Measurements from ENCODE around the gene GJC3. TPM values are rescaled to one million over a fixed set of nuclear protein-coding genes. Genes with fewer than 3 reads are reported as not detected.

Gene GJC3
- total RNA-seq, 1 experiment from 2014 or later: 0.18 TPM

DNA sequence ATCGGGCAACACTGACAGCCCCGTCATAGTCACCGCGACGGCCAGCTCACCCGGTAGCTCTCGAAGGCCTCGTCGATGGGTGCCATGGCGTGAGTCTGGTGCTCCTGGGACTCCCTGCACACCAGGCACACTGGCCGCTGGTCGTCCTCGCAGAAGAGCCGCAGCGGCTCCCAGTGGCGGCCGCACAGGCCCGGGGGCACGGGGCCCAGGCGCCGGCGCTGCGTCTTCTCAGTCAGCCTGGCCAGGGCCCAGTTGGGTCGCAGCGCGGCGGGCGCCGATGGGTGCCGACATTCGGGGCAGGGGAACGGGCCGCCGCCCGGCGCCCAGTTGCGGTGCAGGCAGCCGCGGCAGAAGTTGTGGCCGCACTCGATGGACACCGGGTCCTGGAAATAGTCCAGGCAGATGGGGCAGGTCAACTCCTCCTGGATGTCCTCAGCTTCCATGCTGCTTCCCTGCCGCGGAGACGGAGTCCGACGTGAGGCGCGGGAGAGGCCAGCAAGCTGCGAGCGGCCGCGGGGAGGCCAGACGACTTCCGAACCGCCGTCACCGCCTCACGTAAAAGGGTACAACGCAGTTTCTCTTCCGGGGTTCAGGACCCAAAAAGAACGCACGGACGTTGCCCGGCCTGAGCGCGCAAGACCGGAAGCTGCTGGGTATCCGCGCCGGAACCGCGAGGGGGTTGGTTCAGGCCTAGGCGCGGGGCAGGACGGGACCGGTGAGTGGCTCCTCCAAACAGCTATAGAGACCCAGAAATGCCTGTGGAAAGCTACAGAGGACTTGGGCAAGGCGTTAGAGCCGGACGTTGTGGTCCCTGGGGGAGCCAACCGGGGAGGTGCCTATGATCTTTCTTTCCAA is 10.2 kb downstream of the GJC3 start, which contains the start of gene TRIM4:
TSS of gene TRIM4 (minus strand) at position 572 of the 855 bp plus-strand sequence. CDS start at position 443, 129 bp downstream.
- H3K4me2 ChIP-seq (ENCODE audit: low read length): peak within 1 kb of the TSS; percentile 97
- peak within 1 kb of the TSS; percentile 94 for H3K4me3 ChIP-seq (ENCODE audit: low read length)
- no peaks in the 10 kb centered on the region for H3K27me3 ChIP-seq (ENCODE audit: low read length)
- H3K36me3 ChIP-seq (ENCODE audit: low read depth, low read length): peaks cover 5% of the 10 kb centered on the region
- H3K9me3 ChIP-seq (ENCODE audit: low read length): no peaks in the 10 kb centered on the region
- peak; percentile 83 for DNase-seq
- H3K9ac ChIP-seq (ENCODE audit: low read length): peak within 1 kb of the TSS; percentile 94
- ATAC-seq: peak; percentile 99
- H3K27ac ChIP-seq (ENCODE audit: low read length): peak within 1 kb of the TSS; percentile 47
- H2AFZ ChIP-seq (ENCODE audit: low read length): peak within 1 kb of the TSS; percentile 95
- ChIA-PET POLR2A (ENCODE audit: unreplicated experiment) (interaction anchor here (0.5 to 1.0 kb wide), 2 partner anchors 10 to 163 kb away, joined by 3 to 4 read pairs; partner anchors contain the start of gene GJC3), CTCF (interaction anchor here (0.9 to 1.0 kb wide), 2 partner anchors 11 to 71 kb away, joined by 3 to 6 read pairs; no protein-coding TSS in a partner anchor)
- H3K4me1 ChIP-seq (ENCODE audit: insufficient read depth, low read length): peaks cover 16% of the 10 kb centered on the region
- intact Hi-C loops (cut with micrococcal nuclease): loop anchor here (2.0 to 5.0 kb wide), 2 partner anchors 130 to 302 kb away; partner anchors contain the start of genes ZSCAN21 and ZSCAN25
- TF ChIP-seq, protein P1, sequence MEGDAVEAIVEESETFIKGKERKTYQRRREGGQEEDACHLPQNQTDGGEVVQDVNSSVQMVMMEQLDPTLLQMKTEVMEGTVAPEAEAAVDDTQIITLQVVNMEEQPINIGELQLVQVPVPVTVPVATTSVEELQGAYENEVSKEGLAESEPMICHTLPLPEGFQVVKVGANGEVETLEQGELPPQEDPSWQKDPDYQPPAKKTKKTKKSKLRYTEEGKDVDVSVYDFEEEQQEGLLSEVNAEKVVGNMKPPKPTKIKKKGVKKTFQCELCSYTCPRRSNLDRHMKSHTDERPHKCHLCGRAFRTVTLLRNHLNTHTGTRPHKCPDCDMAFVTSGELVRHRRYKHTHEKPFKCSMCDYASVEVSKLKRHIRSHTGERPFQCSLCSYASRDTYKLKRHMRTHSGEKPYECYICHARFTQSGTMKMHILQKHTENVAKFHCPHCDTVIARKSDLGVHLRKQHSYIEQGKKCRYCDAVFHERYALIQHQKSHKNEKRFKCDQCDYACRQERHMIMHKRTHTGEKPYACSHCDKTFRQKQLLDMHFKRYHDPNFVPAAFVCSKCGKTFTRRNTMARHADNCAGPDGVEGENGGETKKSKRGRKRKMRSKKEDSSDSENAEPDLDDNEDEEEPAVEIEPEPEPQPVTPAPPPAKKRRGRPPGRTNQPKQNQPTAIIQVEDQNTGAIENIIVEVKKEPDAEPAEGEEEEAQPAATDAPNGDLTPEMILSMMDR (conservative IDR thresholded peaks at IDR 0.05; ENCODE audit: low read depth, low read length): peak; percentile 5; the same call in 1 of the 2 replicates
- TF ChIP-seq EZH2phosphoT487 (IDR thresholded peaks at IDR 0.05; ENCODE audit: borderline replicate concordance, low read length): no peak
- H3K9me2 ChIP-seq (replicated peaks; ENCODE audit: low read length): no peaks in the 10 kb centered on the region
- peaks cover 52% of the 10 kb centered on the region for H3K79me2 ChIP-seq (ENCODE audit: low read length)
- no TSS peak for BruUV-seq (replicated peaks)
- peaks cover 6% of the 10 kb centered on the region; the same call in 1 of the 2 replicates for H4K20me1 ChIP-seq (ENCODE audit: low read length)
- no peaks in the 10 kb centered on the region for H3F3A ChIP-seq (ENCODE audit: low read length, unreplicated experiment)

DNA sequence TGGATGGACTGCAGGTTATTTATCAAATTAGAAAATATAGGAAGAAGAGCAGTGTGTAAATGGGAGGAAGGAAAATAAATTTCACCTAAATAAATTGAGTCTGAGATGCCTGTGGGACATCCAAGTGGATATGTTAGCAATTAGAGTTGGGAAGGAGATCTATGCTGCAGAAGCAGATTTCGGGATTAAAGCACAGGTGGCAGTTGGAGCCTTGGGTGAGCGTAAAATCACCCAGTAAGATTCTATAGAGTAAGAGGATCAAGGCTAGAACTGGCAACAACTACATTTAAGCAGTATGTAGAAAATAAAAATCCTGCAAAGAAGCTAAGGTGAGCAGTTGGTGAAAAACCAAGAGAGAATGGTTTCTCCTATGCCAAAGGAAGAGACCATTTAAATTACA is 18.4 kb downstream of the GJC3 start:
- intact Hi-C loops (cut with micrococcal nuclease): no loop called here
- ChIA-PET POLR2A (ENCODE audit: unreplicated experiment) (no interaction called here), CTCF (no interaction called here)
- H3K4me3 ChIP-seq (ENCODE audit: low read length): no peak overlapping the region
- H2AFZ ChIP-seq (ENCODE audit: low read length): no peak overlapping the region
- DNase-seq: no peak
- no peak overlapping the region for H3K4me2 ChIP-seq (ENCODE audit: low read length)
- no TSS peak for BruUV-seq (replicated peaks)
- peaks cover 25% of the 10 kb centered on the region for H3K36me3 ChIP-seq (ENCODE audit: low read depth, low read length)
- H3K79me2 ChIP-seq (ENCODE audit: low read length): peaks cover 46% of the 10 kb centered on the region
- no peak overlapping the region for H3K27ac ChIP-seq (ENCODE audit: low read length)
- no peaks in the 10 kb centered on the region for H3K9me2 ChIP-seq (replicated peaks; ENCODE audit: low read length)
- no peak for ATAC-seq
- no peaks in the 10 kb centered on the region for H3K4me1 ChIP-seq (ENCODE audit: insufficient read depth, low read length)
- no peaks in the 10 kb centered on the region for H3F3A ChIP-seq (ENCODE audit: low read length, unreplicated experiment)
- H3K9ac ChIP-seq (ENCODE audit: low read length): no peak overlapping the region
- H3K9me3 ChIP-seq (ENCODE audit: low read length): no peaks in the 10 kb centered on the region
- no peaks in the 10 kb centered on the region for H3K27me3 ChIP-seq (ENCODE audit: low read length)
- peaks cover 11% of the 10 kb centered on the region; the same call in 1 of the 2 replicates for H4K20me1 ChIP-seq (ENCODE audit: low read length)
- TF ChIP-seq, protein P1 (conservative IDR thresholded peaks at IDR 0.05; ENCODE audit: low read depth, low read length): no peak
- TF ChIP-seq EZH2 (IDR thresholded peaks at IDR 0.05; ENCODE audit: low read length, unreplicated experiment) (no peak), EZH2phosphoT487 (IDR thresholded peaks at IDR 0.05; ENCODE audit: borderline replicate concordance, low read length) (no peak)

- Histone ChIP-seq H3K4me1 (ENCODE audit: insufficient read depth, low read length) (no peaks in the 10 kb centered on the region), H3K4me3 (ENCODE audit: low read length) (no peak overlapping the region), H3F3A (ENCODE audit: low read length, unreplicated experiment) (no peaks in the 10 kb centered on the region), H3K36me3 (ENCODE audit: low read depth, low read length) (peaks cover 41% of the 10 kb centered on the region), H3K79me2 (ENCODE audit: low read length) (no peaks in the 10 kb centered on the region), H3K4me2 (ENCODE audit: low read length) (no peak overlapping the region), H3K27me3 (ENCODE audit: low read length) (no peaks in the 10 kb centered on the region), H3K9me3 (ENCODE audit: low read length) (no peaks in the 10 kb centered on the region), H2AFZ (ENCODE audit: low read length) (no peak overlapping the region), H3K9me2 (replicated peaks; ENCODE audit: low read length) (no peaks in the 10 kb centered on the region), H3K27ac (ENCODE audit: low read length) (no peak overlapping the region), H3K9ac (ENCODE audit: low read length) (no peak overlapping the region), H4K20me1 (ENCODE audit: low read length) (no peaks in the 10 kb centered on the region)
- DNase-seq: no peak
- intact Hi-C loops (cut with micrococcal nuclease): no loop called here
- ChIA-PET POLR2A (ENCODE audit: unreplicated experiment) (no interaction called here), CTCF (no interaction called here)
- no TSS peak for BruUV-seq (replicated peaks)
- no peak for ATAC-seq
- no peak for TF ChIP-seq EZH2phosphoT487 (IDR thresholded peaks at IDR 0.05; ENCODE audit: borderline replicate concordance, low read length)
- TF ChIP-seq, protein P1 (conservative IDR thresholded peaks at IDR 0.05; ENCODE audit: low read depth, low read length): no peak
- no peak for TF ChIP-seq EZH2 (IDR thresholded peaks at IDR 0.05; ENCODE audit: low read length, unreplicated experiment)
These were observed 27.8 kb downstream of the GJC3 start for GRCh38 chr7:99901581-99901980.

Measured in PC-3 (cell line).